Hepatic stellate cell (primary cell): ENCODE measurements around the gene AGK.
A peak's percentile ranks its signal among the peaks of the same experiment; 100 is the strongest.
"Not testable (repeated sequence)": the region's sequence is repeated elsewhere in the genome, so short reads cannot be mapped to it uniquely, and the experiment has no call there.

Source experiments
- DNase-seq: peaks from one replicate; pipeline ENCODE4 v3.0.0; 2011; ENCODE audit warnings: low spot score

Gene AGK

GRCh38 chr7:141679014-141679413, 127.8 kb downstream of the AGK start:
- no peak for DNase-seq

DNA sequence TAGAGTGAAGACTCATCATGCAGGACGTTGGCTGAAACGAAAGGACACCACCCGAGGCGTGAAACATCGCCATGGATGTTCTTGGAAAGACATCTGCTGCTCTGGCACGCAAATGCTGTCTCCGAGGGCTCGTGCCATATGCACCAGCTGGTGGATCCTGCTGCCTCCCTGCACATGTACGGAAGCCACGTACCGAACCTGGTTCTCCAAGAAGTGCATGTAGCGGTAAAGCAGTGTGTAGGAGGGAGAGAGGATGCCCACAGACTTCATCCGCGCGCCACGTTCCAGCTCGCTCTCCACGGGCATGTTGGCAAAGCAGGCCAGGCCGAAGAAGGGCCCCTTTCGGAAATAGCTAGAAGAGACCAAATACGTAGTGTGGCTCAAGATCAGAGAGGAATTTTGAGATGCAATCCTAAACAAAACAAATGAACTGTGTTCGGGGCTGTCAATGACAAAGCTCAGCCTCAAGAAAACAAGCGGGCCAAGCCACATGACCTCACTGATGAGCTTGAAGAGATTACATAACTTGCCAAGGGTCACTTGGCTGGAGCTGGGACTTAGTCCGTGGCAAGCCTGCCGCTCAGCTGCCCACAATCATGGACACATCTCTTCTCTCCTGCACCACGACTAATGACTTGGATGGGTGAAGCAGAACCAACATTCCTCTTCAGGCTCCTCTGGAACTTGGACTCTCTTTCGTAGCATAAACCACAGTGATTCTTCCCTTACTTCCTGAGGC, 134.2 kb downstream of the AGK start:
- no peak for DNase-seq

DNA sequence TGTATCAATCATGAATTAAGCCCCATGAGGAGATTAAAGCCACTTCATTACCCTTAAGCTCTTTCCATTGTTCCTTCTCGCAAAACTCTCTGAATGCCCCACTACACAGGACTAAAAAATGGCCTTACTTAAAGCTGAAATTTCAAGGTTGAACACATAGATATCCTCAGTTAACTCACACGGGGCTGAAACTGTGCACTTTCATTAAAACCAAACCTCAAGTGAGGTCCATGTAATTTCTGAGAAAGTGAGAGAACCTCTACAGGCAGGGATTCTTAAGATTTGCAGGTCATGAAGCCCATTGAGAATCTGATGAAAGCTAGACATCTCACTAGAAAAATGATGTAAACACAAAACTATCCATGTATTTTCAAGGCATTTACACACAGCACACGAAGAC, 134.9 kb downstream of the AGK start:
- no peak for DNase-seq

- peak; percentile 38 for DNase-seq
Observed at GRCh38 chr7:141686670-141687069, 135.5 kb downstream of the AGK start.

- DNase-seq, result no peak
Observed at GRCh38 chr7:141688043-141688442, 136.8 kb downstream of the AGK start.

GRCh38 chr7:141689072-141689825, 138.0 kb downstream of the AGK start:
- DNase-seq, result not testable (repeated sequence)

DNA sequence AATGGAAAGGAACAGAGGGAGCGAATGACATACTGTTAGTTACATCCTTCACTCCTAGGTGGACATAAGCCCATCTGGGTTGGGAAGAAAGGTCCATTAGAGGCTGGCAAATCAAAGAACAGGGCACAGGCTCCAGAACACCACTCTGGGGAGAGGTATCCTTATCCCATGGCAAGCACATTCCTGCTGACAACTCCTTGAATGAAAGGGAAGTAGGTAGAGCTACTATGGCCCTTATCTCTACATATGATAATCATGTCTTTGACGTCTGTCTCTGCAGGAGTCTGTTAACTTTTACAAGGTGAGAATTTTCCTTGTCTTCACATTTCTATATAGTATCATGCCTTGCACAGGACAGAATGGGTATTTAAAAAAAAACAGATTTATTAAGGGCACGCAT, 140.3 kb downstream of the AGK start:
- DNase-seq, result no peak

DNA sequence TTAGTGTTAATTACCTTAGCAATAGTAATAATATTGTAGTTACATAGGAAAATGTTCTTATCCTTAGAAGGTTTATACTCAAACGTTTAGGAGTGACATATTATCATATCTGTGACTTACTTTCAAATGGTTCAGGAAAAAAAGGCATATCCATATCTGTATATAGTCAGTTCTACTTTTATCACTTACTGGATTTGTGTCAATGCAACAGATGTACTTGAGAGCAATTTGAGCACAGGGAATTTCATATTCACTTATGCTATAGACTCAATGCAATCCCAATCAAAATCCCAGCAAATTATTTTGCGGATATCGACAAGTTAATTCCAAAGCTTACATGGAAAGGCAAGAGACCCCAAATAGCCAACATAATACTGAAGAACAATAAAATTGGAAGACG, 140.8 kb downstream of the AGK start:
- DNase-seq, result no peak

- DNase-seq, result no peak
Observed at GRCh38 chr7:141693082-141693481, 141.9 kb downstream of the AGK start.

GRCh38 chr7:141695803-141696289, 144.6 kb downstream of the AGK start:
- no peak for DNase-seq

- no peak for DNase-seq
Observed at GRCh38 chr7:141696348-141696747, 145.1 kb downstream of the AGK start.

GRCh38 chr7:141697211-141697871, 146.1 kb downstream of the AGK start:
- DNase-seq, result no peak

DNA sequence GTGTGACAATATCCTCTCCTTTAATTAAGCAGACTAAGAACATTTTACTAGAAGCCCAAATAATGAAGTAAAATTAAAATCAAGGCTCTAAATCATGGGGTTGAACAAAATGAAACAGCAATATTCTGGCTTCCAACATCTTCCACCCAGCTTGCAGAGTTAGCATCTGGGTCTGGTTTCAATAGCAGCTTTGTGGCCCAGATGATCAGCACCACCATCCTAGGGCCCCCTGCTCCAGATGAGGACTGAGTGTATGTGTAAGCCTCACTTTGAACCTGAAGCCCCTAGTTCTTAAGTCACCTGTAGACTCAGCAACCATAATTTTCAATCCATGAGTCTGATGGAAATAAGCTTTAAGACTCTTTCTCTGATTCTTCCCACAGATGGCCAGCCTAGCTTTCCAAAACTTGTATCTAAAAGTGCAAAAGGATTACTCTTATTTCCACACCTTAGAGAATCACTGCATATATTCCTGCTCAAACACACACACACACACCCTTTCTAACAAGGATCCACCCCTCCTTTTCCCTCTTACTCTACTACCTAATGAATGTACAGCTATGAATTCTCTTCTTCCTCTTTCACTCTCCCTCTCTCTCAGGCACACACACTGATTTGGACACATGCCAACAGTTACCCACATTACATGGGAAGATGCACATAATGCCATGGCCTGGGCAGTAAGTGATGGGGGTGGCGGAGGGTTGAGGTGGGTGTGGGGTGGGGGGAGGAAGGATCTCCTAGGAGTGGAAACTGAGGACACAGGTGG, 147.2 kb downstream of the AGK start:
- no peak for DNase-seq

- DNase-seq, result no peak
Observed at GRCh38 chr7:141699860-141700259, 148.7 kb downstream of the AGK start.

- DNase-seq, result no peak
Observed at GRCh38 chr7:141700296-141700847, 149.2 kb downstream of the AGK start.

DNA sequence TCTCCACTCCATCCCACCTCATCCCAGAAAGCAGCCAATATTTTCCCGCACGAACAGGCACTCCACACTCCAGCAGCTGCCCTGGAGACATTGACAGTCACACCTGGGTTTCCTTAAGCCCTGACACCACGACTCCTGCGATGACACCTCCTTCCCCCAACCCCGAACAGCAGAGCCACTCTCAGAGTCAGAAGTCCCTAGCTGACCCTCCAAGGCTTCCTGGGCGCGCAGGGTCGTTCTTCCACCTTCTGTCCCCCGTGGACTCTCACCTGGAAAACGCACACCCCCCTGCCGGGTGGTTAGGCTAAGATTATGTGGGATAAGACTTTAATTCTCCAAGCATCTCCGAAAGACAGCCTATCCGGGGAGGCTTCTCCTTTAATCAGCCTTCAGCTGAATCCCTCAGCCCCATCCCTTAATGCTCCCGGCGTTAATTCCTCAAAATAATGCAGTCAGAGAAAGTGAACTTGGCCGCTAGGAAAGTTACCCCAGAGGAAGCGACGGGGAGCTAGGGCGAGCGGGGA, 149.7 kb downstream of the AGK start:
- DNase-seq, result peak; percentile 30

- DNase-seq, result peak; percentile 43
Observed at GRCh38 chr7:141701489-141702046, 150.4 kb downstream of the AGK start.

DNA sequence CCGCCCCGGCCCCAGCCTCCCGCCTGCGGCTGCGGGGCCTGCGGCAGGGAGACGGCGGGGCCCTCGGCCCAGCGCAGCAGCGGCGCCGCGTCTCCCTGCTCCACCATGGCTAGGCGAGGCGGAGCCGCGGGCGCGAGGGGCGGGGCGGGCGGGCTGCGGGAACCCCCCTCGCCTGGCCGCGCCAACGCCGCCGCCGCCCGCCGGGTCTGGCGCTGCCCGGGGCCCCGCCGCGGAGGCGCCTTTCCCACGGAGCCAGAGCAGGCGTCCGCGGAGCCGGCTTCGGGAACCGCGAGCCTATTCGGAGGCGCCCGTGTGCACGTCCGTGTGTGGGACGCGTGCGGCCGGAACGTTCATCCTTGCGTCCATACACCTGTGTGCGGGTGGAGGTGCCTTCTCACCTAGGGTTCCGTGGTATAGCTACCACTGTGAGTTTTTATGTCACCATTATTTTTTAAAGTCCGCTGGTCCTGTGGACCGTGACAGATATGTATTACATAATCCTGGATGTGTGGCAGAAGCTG, 150.9 kb downstream of the AGK start, which contains the start of gene DENND11:
Gene DENND11, minus strand, starts transcription at position 120 of the 521 bp plus-strand sequence. Its CDS starts 13 bp downstream, at position 107.
- peak; percentile 60 for DNase-seq

DNA sequence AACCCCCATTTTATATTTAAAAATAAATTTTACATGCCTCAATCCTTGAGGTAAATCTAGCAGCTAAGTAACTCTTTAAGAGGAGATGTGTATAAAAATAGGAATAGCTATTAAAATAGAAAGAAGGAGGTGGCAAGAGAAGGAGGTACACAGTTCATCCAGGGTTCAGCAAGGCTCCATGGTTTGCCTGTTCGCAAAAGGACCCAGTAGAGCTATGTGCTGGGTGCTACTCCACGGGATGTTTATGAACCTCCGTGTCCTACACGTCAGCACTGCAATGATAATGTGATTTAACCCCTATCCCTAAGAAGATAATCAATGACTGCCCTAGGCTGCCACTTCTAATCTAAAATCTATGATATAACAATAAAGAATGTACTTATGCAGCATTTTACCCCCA, 151.7 kb downstream of the AGK start:
- no peak for DNase-seq

DNA sequence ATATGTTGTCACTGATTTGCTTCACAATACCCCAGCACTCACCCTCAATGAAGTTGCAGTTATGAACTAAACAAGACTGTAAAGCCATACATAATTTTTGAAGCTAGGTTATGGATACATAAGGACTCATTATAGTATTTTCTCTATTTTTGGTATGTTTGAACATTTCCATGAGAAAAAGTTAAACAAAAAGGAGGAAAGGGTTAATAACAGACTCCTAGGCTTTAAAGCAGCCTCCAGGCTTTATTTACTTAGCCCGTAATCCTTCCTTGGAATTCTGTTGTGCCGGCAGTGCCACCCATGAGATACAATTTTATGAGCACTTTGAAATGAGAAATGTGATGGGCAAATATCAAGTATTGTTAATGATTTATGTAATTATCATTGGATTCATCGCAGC, 152.9 kb downstream of the AGK start:
- DNase-seq, result no peak

DNA sequence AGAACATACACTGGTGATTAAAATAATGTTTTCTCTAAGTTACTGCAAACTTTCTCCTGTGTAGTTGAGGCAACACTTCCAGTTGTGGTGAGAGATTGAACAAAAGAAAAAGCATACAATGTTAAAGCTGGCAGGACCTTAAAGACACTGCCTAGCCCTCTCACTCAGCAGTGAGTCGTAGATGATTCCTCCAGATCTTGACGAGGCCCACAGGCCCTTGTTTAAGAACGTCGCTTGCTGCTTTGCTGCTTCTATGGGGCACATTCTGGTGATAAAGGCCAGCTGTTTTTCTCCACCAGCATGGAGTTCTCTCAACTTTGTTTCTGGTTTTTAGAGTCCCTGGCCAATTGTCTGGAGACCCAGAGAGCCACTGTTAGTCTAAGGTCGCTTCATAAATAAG, 153.5 kb downstream of the AGK start:
- no peak for DNase-seq
